ENCODE results near the gene NRXN2. TPM values are rescaled to one million over a fixed set of nuclear protein-coding genes. Genes with fewer than 3 reads are reported as not detected.

NRXN2 gene
- total RNA-seq, 1 donor from 2014 or later = 0.14 TPM

GRCh38 chr11:64715756-64716472, 7.1 kb downstream of the NRXN2 start:
- Mint-ChIP-seq H3K4me1 (ENCODE audit: low read depth, unreplicated experiment) (peaks cover 2% of the 10 kb centered on the region), H3K27me3 (ENCODE audit: low read depth, unreplicated experiment) (peaks cover 84% of the 10 kb centered on the region), H3K27ac (ENCODE audit: unreplicated experiment) (no peak overlapping the region), H3K9me3 (ENCODE audit: unreplicated experiment) (no peaks in the 10 kb centered on the region), H3K36me3 (ENCODE audit: low read depth, unreplicated experiment) (no peaks in the 10 kb centered on the region), H3K4me3 (ENCODE audit: unreplicated experiment) (no peak overlapping the region)
- Histone ChIP-seq H4K20me1 (ENCODE audit: insufficient read depth, low read length) (no peaks in the 10 kb centered on the region), H2AFZ (ENCODE audit: low read depth, low read length) (no peak overlapping the region), H3K4me1 (ENCODE audit: insufficient read depth, low read length) (peaks cover 3% of the 10 kb centered on the region), H3K79me2 (ENCODE audit: insufficient read depth, low read length) (no peaks in the 10 kb centered on the region), H3K4me3 (ENCODE audit: insufficient read depth, low read depth, low read length) (no peak overlapping the region), H3K9ac (ENCODE audit: low read length) (no peak overlapping the region), H3K4me2 (ENCODE audit: low read length) (no peak overlapping the region), H3K27ac (ENCODE audit: low read depth, low read length) (no peak overlapping the region), H3K36me3 (ENCODE audit: insufficient read depth, low read length) (no peaks in the 10 kb centered on the region), H3K9me3 (ENCODE audit: insufficient read depth, low read depth, low read length) (no peaks in the 10 kb centered on the region), H3K27me3 (ENCODE audit: insufficient read depth, low read length) (peaks cover 33% of the 10 kb centered on the region)
- DNase-seq (ENCODE audit: low read depth) = no peak
- no peak for FAIRE-seq
- no peak for TF ChIP-seq CTCF (IDR thresholded peaks at IDR 0.05; ENCODE audit: insufficient read depth, low read depth, low read length)
- no peak for TF ChIP-seq EZH2 (IDR thresholded peaks at IDR 0.05; ENCODE audit: insufficient read depth, low read length)

GRCh38 chr11:64715110-64715509, 7.9 kb downstream of the NRXN2 start:
- Histone ChIP-seq H4K20me1 (ENCODE audit: insufficient read depth, low read length) (no peaks in the 10 kb centered on the region), H3K4me2 (ENCODE audit: low read length) (no peak overlapping the region), H3K27ac (ENCODE audit: low read depth, low read length) (no peak overlapping the region), H3K27me3 (ENCODE audit: insufficient read depth, low read length) (peaks cover 27% of the 10 kb centered on the region), H2AFZ (ENCODE audit: low read depth, low read length) (no peak overlapping the region), H3K9me3 (ENCODE audit: insufficient read depth, low read depth, low read length) (no peaks in the 10 kb centered on the region), H3K9ac (ENCODE audit: low read length) (no peak overlapping the region), H3K36me3 (ENCODE audit: insufficient read depth, low read length) (no peaks in the 10 kb centered on the region), H3K4me3 (ENCODE audit: insufficient read depth, low read depth, low read length) (no peak overlapping the region), H3K4me1 (ENCODE audit: insufficient read depth, low read length) (peaks cover 11% of the 10 kb centered on the region), H3K79me2 (ENCODE audit: insufficient read depth, low read length) (no peaks in the 10 kb centered on the region)
- no peak overlapping the region for H3K4me3 Mint-ChIP-seq (ENCODE audit: unreplicated experiment)
- peaks cover 84% of the 10 kb centered on the region for H3K27me3 Mint-ChIP-seq (ENCODE audit: low read depth, unreplicated experiment)
- no peaks in the 10 kb centered on the region for H3K36me3 Mint-ChIP-seq (ENCODE audit: low read depth, unreplicated experiment)
- no peak for TF ChIP-seq EZH2 (IDR thresholded peaks at IDR 0.05; ENCODE audit: insufficient read depth, low read length)
- no peak for TF ChIP-seq CTCF (IDR thresholded peaks at IDR 0.05; ENCODE audit: insufficient read depth, low read depth, low read length)
- H3K4me1 Mint-ChIP-seq (ENCODE audit: low read depth, unreplicated experiment) = peaks cover 10% of the 10 kb centered on the region
- no peaks in the 10 kb centered on the region for H3K9me3 Mint-ChIP-seq (ENCODE audit: unreplicated experiment)
- no peak overlapping the region for H3K27ac Mint-ChIP-seq (ENCODE audit: unreplicated experiment)
- DNase-seq (ENCODE audit: low read depth) (no peak), FAIRE-seq (no peak)

- H3K4me2 ChIP-seq (ENCODE audit: low read length) = no peak overlapping the region
- no peak for DNase-seq (ENCODE audit: low read depth)
- H3K27ac ChIP-seq (ENCODE audit: low read depth, low read length) = no peak overlapping the region
- H3K9me3 ChIP-seq (ENCODE audit: insufficient read depth, low read depth, low read length) = no peaks in the 10 kb centered on the region
- TF ChIP-seq EZH2 (IDR thresholded peaks at IDR 0.05; ENCODE audit: insufficient read depth, low read length) = no peak
- TF ChIP-seq CTCF (IDR thresholded peaks at IDR 0.05; ENCODE audit: insufficient read depth, low read depth, low read length) = no peak
- H3K9me3 Mint-ChIP-seq (ENCODE audit: unreplicated experiment) = no peaks in the 10 kb centered on the region
- peaks cover 11% of the 10 kb centered on the region for H3K4me1 Mint-ChIP-seq (ENCODE audit: low read depth, unreplicated experiment)
- no peak overlapping the region for H3K27ac Mint-ChIP-seq (ENCODE audit: unreplicated experiment)
- H3K27me3 Mint-ChIP-seq (ENCODE audit: low read depth, unreplicated experiment) = peaks cover 80% of the 10 kb centered on the region
- no peaks in the 10 kb centered on the region for H3K36me3 ChIP-seq (ENCODE audit: insufficient read depth, low read length)
- no peaks in the 10 kb centered on the region for H4K20me1 ChIP-seq (ENCODE audit: insufficient read depth, low read length)
- H3K79me2 ChIP-seq (ENCODE audit: insufficient read depth, low read length) = no peaks in the 10 kb centered on the region
- no peak overlapping the region for H3K4me3 Mint-ChIP-seq (ENCODE audit: unreplicated experiment)
- no peak overlapping the region for H2AFZ ChIP-seq (ENCODE audit: low read depth, low read length)
- no peaks in the 10 kb centered on the region for H3K36me3 Mint-ChIP-seq (ENCODE audit: low read depth, unreplicated experiment)
- H3K9ac ChIP-seq (ENCODE audit: low read length) = no peak overlapping the region
- H3K4me3 ChIP-seq (ENCODE audit: insufficient read depth, low read depth, low read length) = no peak overlapping the region
- no peak for FAIRE-seq
- peaks cover 12% of the 10 kb centered on the region for H3K4me1 ChIP-seq (ENCODE audit: insufficient read depth, low read length)
- H3K27me3 ChIP-seq (ENCODE audit: insufficient read depth, low read length) = peaks cover 22% of the 10 kb centered on the region
Observed at GRCh38 chr11:64714666-64715065, 8.3 kb downstream of the NRXN2 start.

Data from astrocyte (in vitro differentiated cells and primary cell).